Limb (tissue), 2 donors: ENCODE measurements around the gene BICD1.
"Not testable (repeated sequence)": the region's sequence is repeated elsewhere in the genome, so short reads cannot be mapped to it uniquely, and the experiment has no call there.

ENCODE experiments used
- DNase-seq, 2 donors: peaks; one replicate each; pipeline ENCODE4 v3.0.0-alpha.2; 2016; ENCODE audit errors: extremely low spot score in 2 of 2

BICD1 gene

DNA sequence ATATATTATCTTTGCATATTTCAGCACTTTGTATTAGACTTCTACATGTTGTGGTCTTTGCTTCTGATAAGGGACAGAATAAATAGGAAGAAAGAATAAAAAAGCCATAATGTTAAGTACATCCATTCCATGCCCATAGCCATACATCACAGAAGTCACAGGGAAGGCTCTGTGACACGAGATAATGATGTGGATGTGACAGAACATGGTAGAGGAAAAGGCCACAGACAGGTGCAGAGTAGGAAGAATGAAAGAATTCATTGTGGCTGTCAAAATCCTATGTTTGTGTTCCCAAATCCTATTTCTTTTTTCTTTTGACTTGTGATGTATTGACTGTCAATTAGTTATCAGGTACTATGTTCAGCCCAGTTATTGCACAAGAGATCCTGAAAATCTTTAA, 38.4 kb downstream of the BICD1 start:
- no peak for DNase-seq

DNA sequence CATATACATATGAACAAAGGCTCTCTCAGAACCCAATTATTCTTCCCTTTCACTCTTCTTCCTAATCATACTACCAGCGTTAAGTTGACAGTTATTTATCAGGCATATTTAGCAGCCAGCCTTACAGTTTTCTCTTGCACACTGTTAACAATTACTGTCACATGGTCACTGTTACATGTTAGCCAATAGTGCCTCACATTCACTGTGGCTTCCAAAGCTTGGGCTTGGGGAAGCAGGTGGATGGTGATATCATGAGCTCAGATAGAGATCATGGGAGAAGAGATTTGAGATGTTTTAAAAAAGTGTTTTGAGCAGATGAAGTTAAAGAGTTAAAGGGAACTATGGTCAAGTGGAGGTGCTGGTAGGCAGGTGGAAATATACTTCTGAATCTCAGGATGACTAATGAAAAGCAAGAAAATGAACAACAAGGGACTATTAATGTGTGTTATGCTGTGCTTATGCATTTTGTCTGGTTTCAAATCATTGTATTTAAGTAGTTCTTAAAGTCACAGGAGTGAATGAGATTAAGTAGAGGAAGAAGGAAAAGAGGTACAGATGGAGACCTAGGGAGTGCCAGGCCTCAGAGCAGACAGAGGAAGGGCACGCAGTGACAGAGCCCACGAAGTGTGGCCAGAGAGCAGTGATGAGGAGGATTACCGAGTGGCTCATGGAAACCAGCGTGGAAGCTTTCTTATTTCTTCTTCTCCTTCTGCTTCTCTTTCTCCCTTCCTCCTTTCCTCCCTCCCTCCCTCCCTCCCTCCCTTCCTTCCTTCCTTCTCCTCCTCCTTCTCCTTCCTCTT, 39.6 kb downstream of the BICD1 start:
- no peak for DNase-seq

DNA sequence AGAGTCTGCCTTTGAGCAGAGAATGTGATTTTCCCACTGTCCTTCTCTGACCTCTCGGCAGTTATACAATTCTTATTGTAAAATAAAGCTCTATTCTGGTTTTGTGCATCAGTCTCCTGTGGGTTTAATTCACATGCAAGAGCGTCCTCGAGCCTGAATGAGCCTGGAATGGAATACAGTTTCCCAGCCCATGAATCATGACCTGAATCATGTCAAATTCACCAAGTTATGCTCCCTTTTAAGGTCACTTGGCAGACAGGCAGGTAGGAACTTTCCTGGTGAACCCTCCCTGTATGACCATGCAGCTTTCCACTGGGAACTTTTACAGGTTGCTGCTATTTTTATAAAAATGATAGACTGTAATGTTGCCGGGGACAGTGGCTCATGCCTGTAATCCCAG, 41.7 kb downstream of the BICD1 start:
- DNase-seq: no peak

DNA sequence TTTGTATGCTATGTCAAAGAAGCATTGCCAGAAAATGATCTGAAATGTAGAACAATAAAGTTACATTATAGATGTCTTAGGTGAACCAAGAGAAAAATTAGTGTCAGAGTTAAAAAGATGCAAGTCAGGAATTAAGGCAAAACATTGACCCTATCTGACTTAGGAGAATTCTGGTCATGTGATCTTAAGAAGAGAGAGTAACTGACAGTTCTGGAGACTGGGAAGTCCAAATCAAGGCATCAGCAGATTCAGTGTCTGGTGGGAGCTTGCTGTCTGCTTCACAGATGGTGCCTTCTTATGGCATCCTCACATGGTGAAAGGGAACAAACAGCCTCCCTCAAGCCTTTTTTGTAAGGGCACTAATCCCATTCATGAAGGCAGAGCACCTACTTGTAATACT, 42.8 kb downstream of the BICD1 start:
- no peak for DNase-seq

DNA sequence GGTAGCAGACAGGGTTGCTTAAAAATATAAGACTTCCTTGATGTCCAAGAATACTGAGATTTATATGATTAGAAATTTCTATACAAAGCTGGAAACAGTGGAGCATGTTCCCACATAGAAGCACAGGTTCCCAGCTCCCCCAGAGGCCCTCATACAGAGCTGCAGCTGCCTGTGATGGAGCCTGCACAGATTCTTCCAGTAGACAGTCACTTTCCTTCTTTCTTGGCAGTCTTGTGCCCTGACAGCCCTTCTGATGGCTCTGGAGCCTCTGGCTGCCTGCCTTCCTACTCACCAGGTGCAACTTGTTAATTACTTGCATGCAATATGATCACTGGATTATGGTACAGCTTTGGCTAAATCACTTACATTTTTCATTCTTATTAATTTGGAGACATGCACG, 44.4 kb downstream of the BICD1 start:
- DNase-seq: no peak

DNA sequence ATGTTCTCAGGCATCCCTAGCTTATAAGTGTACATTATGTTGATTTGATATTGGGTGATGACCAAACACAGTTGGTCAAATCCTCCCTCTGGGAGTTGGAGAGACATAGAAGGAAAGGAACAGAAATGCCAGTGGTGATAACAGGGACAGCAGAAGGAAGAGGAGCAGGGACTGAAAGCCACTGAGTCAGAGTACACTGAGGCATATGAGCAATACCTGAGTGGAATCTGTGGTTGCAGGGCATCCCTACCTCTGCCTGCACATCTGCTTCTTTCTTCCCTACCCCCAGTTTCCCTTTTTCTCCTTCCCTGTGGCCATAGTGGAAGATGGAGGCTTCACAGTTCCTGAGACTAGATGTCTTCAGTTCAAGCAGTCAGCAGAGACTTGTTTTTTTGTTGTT, 44.9 kb downstream of the BICD1 start:
- no peak for DNase-seq

DNA sequence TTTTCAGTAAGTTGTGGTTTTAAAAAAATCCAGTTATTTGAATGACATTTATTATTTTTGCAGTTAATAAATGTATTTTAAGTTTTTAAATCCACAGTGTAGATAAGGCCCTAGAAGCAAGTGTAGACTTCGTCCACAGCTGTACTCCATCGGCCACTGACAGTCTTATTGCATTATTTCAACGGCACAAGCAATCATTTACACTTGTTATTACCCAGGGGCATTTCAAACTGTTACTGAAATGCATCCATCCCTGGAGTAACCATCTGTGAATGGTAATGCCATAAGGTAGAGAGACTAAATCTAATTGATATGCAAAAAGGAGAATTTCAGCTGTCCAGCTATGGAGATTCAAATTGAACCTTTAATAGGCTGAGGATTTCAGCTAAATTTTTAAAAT, 48.4 kb downstream of the BICD1 start:
- no peak for DNase-seq

DNA sequence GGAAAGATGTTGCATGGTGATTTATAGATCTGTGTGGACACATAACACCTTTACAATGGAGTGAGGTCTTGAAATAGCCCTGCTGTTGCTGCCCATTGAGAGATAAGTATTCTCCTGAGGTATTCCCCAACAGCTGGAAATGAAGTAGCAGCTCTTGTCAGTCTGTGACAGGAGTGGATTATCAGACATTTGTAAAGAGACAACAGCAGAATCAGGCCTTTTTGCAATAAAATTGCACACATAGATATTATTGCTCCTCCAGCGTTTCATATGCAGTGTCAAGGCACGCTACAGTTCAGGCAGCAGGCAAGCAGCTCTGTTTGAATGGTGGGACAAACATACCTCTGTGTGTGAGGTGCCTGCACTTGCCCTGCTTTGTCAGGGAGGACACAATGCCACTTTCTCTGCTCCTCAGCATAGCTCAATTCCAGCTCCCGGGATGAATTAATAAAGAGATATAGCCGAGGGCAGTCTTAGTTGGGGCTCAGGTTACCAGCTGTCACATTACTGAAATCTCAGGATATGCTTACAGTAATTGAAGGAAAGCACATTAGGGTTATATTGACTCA, 49.4 kb downstream of the BICD1 start:
- DNase-seq: no peak

DNA sequence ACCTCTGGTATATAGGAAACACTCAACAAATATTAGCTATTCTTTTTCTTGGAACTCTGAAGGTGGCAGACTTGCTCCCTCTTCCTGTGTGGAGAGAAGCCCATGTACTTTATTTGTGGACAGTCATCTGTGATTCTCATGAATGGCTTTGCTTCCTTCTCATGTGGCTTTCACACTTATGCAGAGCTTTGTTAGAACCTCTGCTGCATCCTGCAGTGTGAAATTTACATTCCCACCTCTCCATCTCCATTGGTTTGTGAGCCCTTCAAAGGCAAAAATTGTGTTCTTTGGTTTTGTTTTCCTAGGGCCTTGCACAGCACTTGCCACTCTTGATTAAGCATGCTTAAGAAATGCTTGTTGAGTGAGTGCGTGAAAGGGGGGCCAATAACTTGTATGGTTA, 51.9 kb downstream of the BICD1 start:
- DNase-seq: no peak

DNA sequence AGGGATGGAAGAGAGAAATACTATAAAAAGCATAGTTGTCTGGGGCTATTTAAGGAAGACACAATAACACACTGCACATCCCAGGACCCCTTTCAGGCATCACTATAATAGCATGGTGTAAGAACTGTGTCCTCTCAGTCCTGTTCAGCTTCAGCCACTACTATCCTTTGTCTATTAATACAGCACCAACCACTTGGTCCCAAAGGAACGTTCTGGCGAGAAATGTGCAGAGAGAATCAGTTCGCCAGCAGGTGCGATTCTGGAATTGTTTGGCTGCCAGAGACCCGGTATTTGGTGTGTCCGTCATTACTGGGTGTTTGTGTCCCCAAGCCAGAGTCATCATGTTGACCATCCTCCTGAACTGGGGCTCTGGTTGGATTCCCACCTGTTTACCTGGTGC, 52.7 kb downstream of the BICD1 start:
- DNase-seq: no peak

DNA sequence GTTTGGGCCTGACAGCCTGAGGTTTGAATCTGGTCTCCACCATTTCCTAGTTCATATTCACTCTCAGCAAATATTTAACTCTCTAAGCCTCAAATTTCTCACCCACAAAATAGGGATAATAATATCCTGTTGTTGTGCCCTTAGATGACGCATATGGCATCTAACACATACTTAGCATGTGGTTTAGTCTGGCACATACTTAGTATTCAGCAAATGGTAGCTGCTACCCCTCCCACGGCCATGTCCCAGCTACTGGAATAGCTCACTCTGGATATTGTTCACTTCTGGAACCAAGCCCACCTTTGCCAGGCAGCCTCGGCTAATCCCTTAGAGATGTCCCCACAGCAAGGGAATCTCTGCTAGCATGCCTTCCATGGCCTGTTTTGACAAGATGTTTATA, 53.3 kb downstream of the BICD1 start:
- DNase-seq: peak in 1 of 2 donors; percentile 15

DNA sequence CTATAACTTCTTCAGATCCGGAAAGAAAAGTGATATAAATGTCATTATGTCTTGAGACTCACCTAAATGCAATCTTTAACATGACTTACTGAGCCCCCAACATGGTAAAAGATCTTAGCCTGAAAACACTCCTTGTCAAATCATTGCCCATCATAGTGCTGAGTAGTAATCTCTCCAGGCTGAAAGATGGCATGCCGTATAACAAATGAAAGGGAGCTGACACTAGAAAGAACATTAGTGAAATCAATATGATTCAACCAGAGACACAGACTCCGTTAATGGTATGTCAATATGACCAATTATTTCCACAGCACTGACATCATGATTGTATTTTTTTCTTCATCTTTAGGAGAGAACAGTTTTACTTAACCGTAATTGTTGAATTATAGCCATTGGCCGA, 54.4 kb downstream of the BICD1 start:
- no peak for DNase-seq

DNA sequence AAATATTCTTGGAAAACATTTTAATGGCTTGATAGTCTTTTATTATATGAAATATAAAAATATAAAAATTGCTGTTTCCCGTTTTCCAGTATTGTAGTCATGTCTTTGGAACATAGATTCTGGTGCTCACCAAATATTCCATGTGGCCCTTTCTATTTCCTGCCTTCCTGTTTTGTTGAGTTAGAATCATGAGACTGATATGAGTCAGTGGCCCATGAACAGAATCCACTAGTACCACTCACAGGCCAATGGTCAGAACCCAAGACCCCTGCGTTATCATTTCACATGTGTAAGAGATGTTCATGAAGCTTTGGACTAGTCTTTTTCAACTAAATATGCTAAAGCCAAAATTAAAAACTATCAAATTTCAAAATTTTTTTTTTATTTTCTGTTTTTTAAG, 56.9 kb downstream of the BICD1 start:
- DNase-seq: no peak

DNA sequence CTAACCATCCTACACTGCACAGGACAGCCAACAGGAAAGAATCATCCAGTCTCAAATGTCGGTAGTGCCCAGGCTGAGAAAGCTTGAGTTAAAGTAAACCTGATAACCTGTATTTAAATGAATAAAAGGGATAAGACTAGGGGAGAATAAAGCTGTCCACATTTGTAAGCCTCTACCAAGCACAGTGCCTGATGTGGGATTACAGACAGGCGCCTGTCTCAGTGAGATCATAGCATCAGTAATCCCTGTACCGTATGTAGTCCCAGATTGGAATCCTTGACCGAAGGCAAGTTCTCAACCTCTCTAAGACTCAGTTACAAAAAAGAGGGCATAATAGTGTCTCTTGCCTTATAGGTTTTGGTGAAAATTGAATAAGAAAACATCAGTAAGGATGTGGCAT, 59.9 kb downstream of the BICD1 start:
- DNase-seq: no peak

DNA sequence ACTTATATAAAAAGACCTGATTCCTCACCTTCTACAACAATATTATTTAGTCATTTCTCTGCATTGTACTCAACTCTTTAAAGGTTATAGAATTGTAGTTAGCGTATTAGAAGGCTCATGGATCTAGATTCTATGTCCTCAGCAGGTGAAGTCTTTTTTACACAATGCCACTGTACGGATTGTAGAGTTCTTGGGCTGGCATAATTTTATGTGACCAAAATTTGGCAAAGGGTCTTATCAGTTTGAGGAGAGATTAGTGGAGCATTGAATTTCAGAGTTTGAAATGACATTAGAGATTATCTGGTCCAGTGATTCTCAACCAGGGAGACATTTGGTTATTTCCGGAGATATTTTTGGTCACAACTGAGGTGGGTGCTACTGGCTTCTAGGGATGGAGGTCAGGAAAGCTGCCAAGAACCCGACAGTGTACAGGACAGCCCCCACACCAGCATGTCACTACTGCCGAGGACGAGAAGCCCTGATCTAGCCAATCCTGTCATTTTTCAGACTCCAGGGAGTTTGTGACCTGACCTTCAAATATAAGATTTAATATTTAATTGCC, 63.9 kb downstream of the BICD1 start:
- no peak for DNase-seq

DNA sequence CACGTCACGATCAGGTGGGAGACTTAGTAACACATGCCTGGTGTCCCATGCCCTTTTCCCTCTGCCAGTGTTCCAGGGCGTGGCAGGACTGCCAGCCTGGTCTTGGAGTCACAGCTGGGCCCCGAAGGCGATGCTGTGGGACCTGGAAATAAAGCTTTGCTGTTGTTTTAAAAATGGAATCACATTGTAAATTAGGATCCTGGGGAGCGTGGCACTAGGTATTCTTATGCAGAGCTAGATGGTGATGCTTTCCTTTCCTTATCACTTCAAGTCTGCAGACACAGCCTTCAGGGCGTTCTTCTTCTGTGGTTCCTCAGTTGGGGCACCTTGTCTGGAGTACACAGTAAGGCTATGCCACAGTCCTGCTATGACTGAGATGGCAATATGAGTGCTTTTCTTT, 64.6 kb downstream of the BICD1 start:
- no peak for DNase-seq

DNA sequence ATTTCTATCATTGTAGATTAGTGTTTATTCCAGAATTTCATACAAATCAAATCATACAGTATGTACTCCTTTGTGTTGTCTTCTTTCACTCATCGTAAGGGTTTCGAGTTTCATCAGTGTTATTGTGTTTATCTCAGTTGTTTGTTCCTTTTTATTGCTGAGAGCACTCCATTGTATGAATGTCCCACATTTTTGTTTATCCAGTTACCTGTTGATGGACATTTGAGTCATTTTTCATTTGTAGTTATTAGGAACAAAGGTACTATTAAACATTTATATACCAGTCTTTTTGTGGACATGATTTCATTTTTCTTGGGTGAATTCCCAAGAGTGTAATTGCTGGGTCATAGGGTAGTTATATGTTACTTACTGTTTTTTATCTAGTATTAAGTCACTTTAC, 70.0 kb downstream of the BICD1 start:
- no peak for DNase-seq

DNA sequence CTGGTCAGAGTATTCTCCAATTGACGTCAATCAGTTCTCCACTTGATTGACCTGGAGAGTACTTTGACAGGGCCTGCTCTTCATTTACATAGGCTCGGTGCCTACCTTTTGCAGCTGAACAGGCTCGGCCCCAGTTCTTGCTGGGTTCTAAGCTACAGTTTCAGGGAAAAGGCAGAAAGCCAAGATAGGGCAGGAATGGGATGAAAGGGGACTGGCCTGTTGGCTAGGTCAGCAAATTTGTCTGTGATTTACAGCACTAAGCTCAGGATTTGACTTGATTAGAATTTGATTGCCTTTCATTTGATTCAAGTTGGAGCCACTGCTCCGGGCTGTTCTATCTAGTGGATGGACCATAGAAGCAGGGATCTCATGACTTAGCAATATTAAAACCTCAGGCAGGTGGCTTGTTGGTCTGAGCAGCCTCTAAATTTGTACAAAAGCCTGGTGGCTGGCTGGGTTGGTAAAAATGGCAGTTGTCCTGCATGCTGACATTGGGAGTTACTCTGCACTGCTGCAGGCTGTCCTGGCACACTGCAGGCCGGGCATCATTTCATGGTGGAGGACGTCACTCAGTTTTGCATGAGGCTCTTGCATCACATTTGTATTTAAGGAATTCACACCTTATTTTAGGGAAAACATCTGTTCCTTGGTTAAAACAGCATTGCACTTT, 71.8 kb downstream of the BICD1 start:
- no peak for DNase-seq

DNA sequence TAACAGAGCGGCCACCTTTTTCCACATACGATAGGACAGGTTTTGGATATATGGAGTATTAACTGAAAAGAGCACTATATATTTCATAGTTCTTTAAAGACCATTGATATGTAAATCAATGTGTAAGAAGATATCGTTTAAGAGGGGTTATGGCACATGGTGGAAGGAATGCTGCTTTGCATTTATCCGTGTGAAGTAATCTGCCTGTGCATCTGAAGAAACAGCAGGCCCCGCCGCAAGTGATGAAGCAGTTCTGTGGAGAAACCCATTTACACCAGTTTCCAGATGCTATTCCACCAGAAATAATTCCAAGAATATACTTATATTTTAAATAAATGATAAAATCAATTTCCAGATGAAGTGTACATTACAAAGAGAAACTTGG, 72.4 kb downstream of the BICD1 start:
- no peak for DNase-seq

DNA sequence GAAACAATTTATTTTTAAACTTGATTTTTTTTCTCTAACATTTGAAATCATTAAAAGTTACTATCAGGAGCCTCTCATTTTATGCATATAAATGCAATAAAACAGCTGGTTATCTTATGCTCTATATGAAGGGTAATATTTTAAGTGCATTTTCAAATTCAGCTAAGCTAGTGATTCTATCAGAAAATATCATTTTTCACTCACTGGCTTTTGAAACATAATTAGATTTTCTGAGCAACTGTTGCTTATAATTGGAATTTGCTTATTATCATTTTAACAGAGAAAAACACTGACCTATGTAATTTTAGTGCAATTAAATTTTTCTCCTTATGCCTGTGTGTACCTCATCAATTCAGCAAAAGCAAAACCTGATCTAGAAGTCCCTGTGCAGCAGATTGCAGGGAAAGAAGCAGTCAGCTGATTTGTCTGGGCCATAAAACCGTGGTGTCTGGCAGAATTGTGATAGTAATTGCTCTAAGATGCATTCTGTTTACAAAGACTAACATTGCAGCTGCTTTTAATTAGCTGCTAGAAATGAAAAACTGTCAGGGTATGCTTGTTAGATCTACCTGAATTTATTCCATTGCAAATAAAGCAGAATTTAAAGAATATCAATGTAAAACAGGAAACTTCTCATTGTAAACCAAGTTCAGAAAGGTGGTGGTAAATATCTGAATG, 75.0 kb downstream of the BICD1 start:
- DNase-seq: no peak

DNA sequence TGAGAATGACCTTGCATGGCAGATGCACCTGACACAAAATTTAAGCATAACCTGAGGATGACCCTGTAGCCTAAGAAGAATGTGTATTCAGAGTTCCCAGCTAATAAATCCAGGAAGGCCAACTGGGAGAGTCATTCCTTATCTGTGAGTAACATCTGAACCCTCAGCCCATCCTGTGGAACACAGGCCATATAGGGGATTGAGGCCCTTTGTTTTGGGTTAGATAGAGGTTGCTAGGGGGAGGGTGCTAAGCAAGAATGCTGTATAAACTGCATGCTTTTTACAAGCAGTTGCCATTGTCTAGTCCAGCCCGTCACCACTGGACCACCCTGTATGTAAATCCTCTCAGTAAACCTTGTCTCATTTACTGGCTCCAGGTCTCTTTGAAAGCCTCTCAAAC, 77.0 kb downstream of the BICD1 start:
- no peak for DNase-seq

DNA sequence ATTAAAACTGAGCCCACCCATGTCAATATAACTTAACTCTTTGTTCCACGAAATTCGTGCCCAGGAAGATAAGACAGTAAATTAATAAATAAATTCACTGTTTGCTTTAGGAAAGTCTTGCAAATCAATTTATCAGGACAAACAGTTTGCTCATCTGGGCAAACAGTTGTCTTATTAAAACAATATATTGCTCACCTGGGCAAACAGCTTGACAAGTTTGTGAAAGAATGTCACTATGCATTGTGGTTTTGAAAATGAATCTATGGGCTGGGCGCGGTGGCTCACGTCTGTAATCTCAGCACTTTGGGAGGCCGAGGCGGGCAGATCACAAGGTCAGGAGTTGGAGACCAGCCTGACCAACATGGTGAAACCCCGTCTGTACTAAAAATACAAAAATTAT, 80.5 kb downstream of the BICD1 start:
- DNase-seq: not testable (repeated sequence)
